Vagina (tissue), 2 donors: ENCODE data around the gene CFAP47.

Source experiments
- POLR2AphosphoS5 ChIP-seq, 2 donors: sonication (generic); formaldehyde crosslinking; IDR thresholded peaks; one replicate each; pipeline ENCODE4 v1.9.0; 2017; ENCODE audit warnings: antibody characterized with exemption in 2 of 2, mild to moderate bottlenecking in 2 of 2, low read depth in 1 of 2; ENCODE audit not compliant: insufficient read depth in 1 of 2
- TF ChIP-seq, protein P1 (sequence below), 3 experiments: fragments of 450-650 bp in 2 of 3; fragments of 200-600 bp in 1 of 3; sonication (generic) in 1 of 3; IDR thresholded peaks; one replicate each; pipeline ENCODE4 v1.5.1; 2017 to 2019; ENCODE audit warnings: antibody characterized with exemption in 3 of 3, mild to moderate bottlenecking in 2 of 3, moderate library complexity in 2 of 3

DNA sequence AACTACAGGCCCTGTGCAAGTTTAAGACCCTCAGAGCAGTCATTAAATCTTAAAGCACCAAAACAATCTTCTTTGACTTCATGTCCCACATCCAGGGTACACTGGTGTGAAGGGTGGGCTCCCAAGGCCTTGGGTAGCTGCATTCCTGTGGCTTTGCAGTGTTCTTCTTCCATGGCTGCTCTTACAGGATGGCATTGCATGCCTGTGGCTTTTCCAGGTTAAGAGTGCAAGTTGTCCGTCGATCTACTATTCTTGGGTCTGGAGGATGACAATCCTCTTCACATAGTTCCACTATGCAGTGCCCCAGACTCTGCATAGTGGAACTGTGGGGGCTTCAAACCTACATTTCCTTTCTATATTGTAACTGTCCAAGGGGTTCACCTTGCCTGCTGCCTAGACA is 494.5 kb downstream of the CFAP47 start:
- TF ChIP-seq POLR2AphosphoS5 (IDR thresholded peaks at IDR 0.05; ENCODE audit: insufficient read depth in 1 of 2, low read depth in 1 of 2) = no peak
- TF ChIP-seq, protein P1, sequence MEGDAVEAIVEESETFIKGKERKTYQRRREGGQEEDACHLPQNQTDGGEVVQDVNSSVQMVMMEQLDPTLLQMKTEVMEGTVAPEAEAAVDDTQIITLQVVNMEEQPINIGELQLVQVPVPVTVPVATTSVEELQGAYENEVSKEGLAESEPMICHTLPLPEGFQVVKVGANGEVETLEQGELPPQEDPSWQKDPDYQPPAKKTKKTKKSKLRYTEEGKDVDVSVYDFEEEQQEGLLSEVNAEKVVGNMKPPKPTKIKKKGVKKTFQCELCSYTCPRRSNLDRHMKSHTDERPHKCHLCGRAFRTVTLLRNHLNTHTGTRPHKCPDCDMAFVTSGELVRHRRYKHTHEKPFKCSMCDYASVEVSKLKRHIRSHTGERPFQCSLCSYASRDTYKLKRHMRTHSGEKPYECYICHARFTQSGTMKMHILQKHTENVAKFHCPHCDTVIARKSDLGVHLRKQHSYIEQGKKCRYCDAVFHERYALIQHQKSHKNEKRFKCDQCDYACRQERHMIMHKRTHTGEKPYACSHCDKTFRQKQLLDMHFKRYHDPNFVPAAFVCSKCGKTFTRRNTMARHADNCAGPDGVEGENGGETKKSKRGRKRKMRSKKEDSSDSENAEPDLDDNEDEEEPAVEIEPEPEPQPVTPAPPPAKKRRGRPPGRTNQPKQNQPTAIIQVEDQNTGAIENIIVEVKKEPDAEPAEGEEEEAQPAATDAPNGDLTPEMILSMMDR (IDR thresholded peaks at IDR 0.05) = no peak
